GM23338 (cell line): ENCODE data around the gene NUMBL. TPM values are rescaled to one million over a fixed set of nuclear protein-coding genes. Genes with fewer than 3 reads are reported as not detected.

Experiments used
- ATAC-seq: fragments of 200-7000 bp; cut with Tn5 transposase; 3 replicates; pipeline ENCODE4 v1.9.1; 2020
- DNase-seq: peaks from one replicate; pipeline ENCODE4 v3.0.0-alpha.2; 2015; ENCODE audit warnings: low spot score
- H2AFZ ChIP-seq: fragments of 200-600 bp; sonication (generic); 2 replicates; pipeline ENCODE4 v1.8.0; 2016; ENCODE audit warnings: antibody characterized with exemption, mild to moderate bottlenecking, moderate library complexity
- H3F3A ChIP-seq: fragments of 200-600 bp; sonication (generic); replicated peaks from 2 replicates; pipeline ENCODE4 v1.8.0; 2017; ENCODE audit warnings: antibody characterized with exemption, mixed run types, low read depth
- H3K27ac ChIP-seq: fragments of 200-600 bp; sonication (generic); 2 replicates; pipeline ENCODE4 v1.6.1; 2016; ENCODE audit warnings: low read depth
- H3K27me3 ChIP-seq: fragments of 200-600 bp; sonication (generic); 2 replicates; pipeline ENCODE4 v1.8.0; 2016; ENCODE audit warnings: mild to moderate bottlenecking, mixed run types, moderate library complexity; ENCODE audit not compliant: insufficient read depth
- H3K36me3 ChIP-seq: fragments of 200-600 bp; sonication (generic); 2 replicates; pipeline ENCODE4 v1.8.0; 2016; ENCODE audit warnings: mild to moderate bottlenecking; ENCODE audit not compliant: insufficient read depth
- H3K4me1 ChIP-seq: fragments of 200-600 bp; sonication (generic); 2 replicates; pipeline ENCODE4 v1.8.0; 2016; ENCODE audit warnings: mild to moderate bottlenecking, moderate library complexity; ENCODE audit not compliant: insufficient read depth
- H3K4me2 ChIP-seq: fragments of 200-600 bp; sonication (generic); 2 replicates; pipeline ENCODE4 v1.7.1; 2017; ENCODE audit warnings: mixed run types
- H3K4me3 ChIP-seq: fragments of 200-600 bp; sonication (generic); 2 replicates; pipeline ENCODE4 v1.6.1; 2016; ENCODE audit warnings: mixed run types
- H3K79me2 ChIP-seq: fragments of 200-600 bp; sonication (generic); replicated peaks from 2 replicates; pipeline ENCODE4 v1.8.0; 2017; ENCODE audit warnings: mild to moderate bottlenecking; ENCODE audit not compliant: insufficient read depth
- H3K9me2 ChIP-seq: fragments of 200-600 bp; sonication (generic); 2 replicates; pipeline ENCODE4 v1.8.0; 2017; ENCODE audit not compliant: insufficient read depth
- H4K20me1 ChIP-seq: fragments of 200-600 bp; sonication (generic); replicated peaks from 2 replicates; pipeline ENCODE4 v1.8.0; 2017; ENCODE audit warnings: mild to moderate bottlenecking; ENCODE audit not compliant: insufficient read depth
- H3K27ac Mint-ChIP-seq: 2 replicates; pipeline ENCODE4 v1.8.0; 2020; ENCODE audit warnings: inconsistent platforms, mild to moderate bottlenecking, moderate library complexity, mixed read lengths
- H3K27me3 Mint-ChIP-seq: 3 replicates; pipeline ENCODE4 v1.8.0; 2022; ENCODE audit warnings: low read depth, mild to moderate bottlenecking, moderate library complexity, mixed read lengths, inconsistent platforms; ENCODE audit not compliant: insufficient read depth, poor library complexity
- H3K36me3 Mint-ChIP-seq: 3 replicates; pipeline ENCODE4 v1.8.0; 2021; ENCODE audit warnings: low read depth, mild to moderate bottlenecking, inconsistent platforms, moderate library complexity, mixed read lengths
- H3K4me1 Mint-ChIP-seq: 3 replicates; pipeline ENCODE4 v1.8.0; 2020; ENCODE audit warnings: mild to moderate bottlenecking, inconsistent platforms, mixed read lengths
- H3K4me3 Mint-ChIP-seq: 3 replicates; pipeline ENCODE4 v1.8.0; 2021; ENCODE audit warnings: moderate library complexity, mild to moderate bottlenecking, inconsistent platforms, mixed read lengths
- H3K9me3 Mint-ChIP-seq: 3 replicates; pipeline ENCODE4 v1.8.0; 2020; ENCODE audit warnings: moderate library complexity, mild to moderate bottlenecking, inconsistent platforms, mixed read lengths
- CTCF ChIP-seq, 2 experiments: fragments of 200-600 bp in 1 of 2; sonication (generic) in 1 of 2; conservative IDR thresholded peaks; 2 replicates each; pipeline versions ENCODE4 v1.5.1 to v1.6.1; 2016 to 2017; ENCODE audit warnings: antibody characterized with exemption in 2 of 2, low read depth in 2 of 2, mild to moderate bottlenecking in 2 of 2, moderate library complexity in 1 of 2
- NANOG ChIP-seq: IDR thresholded peaks from 2 replicates; pipeline ENCODE4 v1.6.1; 2016; ENCODE audit warnings: antibody characterized with exemption, borderline replicate concordance
- STAT1 ChIP-seq: IDR thresholded peaks from one replicate; pipeline ENCODE4 v1.6.1; 2016; ENCODE audit warnings: antibody characterized with exemption; ENCODE audit not compliant: unreplicated experiment
- ZNF114 ChIP-seq: fragments of 250-450 bp; sonication (Bioruptor Pico); IDR thresholded peaks from 2 replicates; pipeline ENCODE4 v1.5.0; 2020; ENCODE audit warnings: mild to moderate bottlenecking, moderate library complexity
- ZNF462 ChIP-seq: fragments of 250-450 bp; sonication (Bioruptor Pico); IDR thresholded peaks from 2 replicates; pipeline ENCODE4 v1.5.0; 2020; ENCODE audit warnings: mild to moderate bottlenecking, moderate library complexity
- polyA plus RNA-seq: library from polyadenylated mRNA; unstranded; fragments of >200 nt; fragmentation: Nextera tagmentation; extraction: Ambion mirVana; gene quantifications from 2 replicates; pipeline ENCODE4 v1.2.1, GENCODE V29; 2016
- total RNA-seq: library from RNA; depleted of rRNA; stranded (reverse); fragments of >200 nt; shearing (Covaris generic); gene quantifications from 2 replicates; pipeline ENCODE4 v1.2.3, GENCODE V29; 2014

NUMBL gene
- total and polyA plus RNA-seq, 2 experiments from 2014 or later = 8.5 to 28.5 TPM

- no peak overlapping the region for H2AFZ ChIP-seq
- no peak for ATAC-seq
- Mint-ChIP-seq H3K4me3 (no peak overlapping the region; the same call in 2 of the 3 replicates), H3K27me3 (peaks cover 4% of the 10 kb centered on the region), H3K36me3 (peaks cover 10% of the 10 kb centered on the region), H3K9me3 (no peaks in the 10 kb centered on the region), H3K4me1 (peaks cover 17% of the 10 kb centered on the region), H3K27ac (no peak overlapping the region)
- no peak overlapping the region for H3K4me3 ChIP-seq
- DNase-seq = no peak
- no peak overlapping the region for H3K4me2 ChIP-seq
- H3K36me3 ChIP-seq = peaks cover 4% of the 10 kb centered on the region; the same call in 1 of the 2 replicates
- H3F3A ChIP-seq = no peaks in the 10 kb centered on the region; the same call in 1 of the 2 replicates
- no peaks in the 10 kb centered on the region for H3K27me3 ChIP-seq
- TF ChIP-seq STAT1 (no peak), ZNF462 (CRISPR knock-in tag) (no peak), ZNF114 (no peak), NANOG (no peak), CTCF (conservative IDR thresholded peaks at IDR 0.05; ENCODE audit: low read depth in 2 of 2) (no peak)
- H3K79me2 ChIP-seq = peaks cover 15% of the 10 kb centered on the region
- no peak overlapping the region for H3K27ac ChIP-seq
- H4K20me1 ChIP-seq = peaks cover 6% of the 10 kb centered on the region
- H3K4me1 ChIP-seq = peaks cover 8% of the 10 kb centered on the region; the same call in 1 of the 2 replicates
- H3K9me2 ChIP-seq = no peaks in the 10 kb centered on the region
These were observed 2.8 kb upstream of the NUMBL start for GRCh38 chr19:40693150-40693788.
